Measurements from ENCODE around the gene LTO1.

DNA sequence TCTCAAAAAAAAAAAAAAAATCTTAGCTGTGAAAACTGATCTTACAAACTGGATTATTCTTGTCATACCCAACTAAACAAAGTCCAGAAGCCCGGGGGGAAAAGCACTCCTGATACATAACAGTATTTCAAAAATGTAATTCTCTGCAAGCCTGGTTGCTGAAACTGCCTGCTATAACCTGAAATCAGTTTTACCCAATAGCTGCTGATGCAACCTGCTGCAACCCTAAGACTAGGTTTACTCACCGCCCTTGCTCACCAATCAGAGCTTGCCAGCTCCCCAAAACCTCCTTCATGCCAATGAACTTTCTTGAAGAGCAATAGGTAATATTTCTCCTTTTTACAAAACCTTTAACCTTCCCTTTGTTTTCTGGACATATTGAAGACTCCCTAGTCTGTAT lies 16.3 kb upstream of the LTO1 start:
- TF ChIP-seq, protein P1, sequence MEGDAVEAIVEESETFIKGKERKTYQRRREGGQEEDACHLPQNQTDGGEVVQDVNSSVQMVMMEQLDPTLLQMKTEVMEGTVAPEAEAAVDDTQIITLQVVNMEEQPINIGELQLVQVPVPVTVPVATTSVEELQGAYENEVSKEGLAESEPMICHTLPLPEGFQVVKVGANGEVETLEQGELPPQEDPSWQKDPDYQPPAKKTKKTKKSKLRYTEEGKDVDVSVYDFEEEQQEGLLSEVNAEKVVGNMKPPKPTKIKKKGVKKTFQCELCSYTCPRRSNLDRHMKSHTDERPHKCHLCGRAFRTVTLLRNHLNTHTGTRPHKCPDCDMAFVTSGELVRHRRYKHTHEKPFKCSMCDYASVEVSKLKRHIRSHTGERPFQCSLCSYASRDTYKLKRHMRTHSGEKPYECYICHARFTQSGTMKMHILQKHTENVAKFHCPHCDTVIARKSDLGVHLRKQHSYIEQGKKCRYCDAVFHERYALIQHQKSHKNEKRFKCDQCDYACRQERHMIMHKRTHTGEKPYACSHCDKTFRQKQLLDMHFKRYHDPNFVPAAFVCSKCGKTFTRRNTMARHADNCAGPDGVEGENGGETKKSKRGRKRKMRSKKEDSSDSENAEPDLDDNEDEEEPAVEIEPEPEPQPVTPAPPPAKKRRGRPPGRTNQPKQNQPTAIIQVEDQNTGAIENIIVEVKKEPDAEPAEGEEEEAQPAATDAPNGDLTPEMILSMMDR (IDR thresholded peaks at IDR 0.05), result no peak
- TF ChIP-seq POLR2A (IDR thresholded peaks at IDR 0.05), result no peak

Measured in lower leg skin (tissue), 3 donors.